ENCODE measurements around the gene XCL2.

DNA sequence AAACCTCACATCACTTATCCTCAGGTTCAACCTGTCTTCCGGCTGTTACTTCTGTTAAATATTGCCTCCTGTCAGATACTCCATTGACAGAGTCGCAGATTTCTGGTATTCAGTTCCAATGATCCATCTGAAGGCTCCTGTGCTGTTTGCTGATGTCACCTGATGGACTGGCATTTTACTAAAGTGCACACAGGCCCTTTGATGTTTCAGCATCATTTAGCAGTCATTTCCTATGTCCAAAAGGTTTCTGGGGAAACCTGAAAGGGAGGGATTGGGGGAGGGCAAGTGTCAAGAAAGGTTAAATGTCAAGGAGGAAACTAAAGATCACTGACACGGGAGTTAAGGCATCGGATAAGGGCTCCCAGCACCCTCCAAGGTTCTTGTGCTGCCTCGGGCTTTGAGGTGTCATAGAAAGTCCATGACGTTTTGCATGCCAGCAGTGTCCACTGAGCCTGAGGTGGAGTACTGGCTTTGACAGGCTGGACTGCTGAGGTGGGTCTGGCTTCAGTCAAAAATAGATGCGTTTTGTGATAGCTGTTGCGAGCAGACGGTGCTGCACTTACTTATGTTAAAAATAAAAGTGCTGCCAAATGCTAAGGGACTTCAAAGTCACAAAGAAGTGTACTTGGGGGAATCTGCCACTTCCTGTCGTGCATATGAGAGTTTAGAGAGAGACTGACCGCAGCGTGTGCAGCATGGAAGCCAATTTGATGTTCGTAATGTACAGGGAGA, 30.8 kb downstream of the XCL2 start:
- TF ChIP-seq, protein P1, sequence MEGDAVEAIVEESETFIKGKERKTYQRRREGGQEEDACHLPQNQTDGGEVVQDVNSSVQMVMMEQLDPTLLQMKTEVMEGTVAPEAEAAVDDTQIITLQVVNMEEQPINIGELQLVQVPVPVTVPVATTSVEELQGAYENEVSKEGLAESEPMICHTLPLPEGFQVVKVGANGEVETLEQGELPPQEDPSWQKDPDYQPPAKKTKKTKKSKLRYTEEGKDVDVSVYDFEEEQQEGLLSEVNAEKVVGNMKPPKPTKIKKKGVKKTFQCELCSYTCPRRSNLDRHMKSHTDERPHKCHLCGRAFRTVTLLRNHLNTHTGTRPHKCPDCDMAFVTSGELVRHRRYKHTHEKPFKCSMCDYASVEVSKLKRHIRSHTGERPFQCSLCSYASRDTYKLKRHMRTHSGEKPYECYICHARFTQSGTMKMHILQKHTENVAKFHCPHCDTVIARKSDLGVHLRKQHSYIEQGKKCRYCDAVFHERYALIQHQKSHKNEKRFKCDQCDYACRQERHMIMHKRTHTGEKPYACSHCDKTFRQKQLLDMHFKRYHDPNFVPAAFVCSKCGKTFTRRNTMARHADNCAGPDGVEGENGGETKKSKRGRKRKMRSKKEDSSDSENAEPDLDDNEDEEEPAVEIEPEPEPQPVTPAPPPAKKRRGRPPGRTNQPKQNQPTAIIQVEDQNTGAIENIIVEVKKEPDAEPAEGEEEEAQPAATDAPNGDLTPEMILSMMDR (IDR thresholded peaks at IDR 0.05) = no peak
- TF ChIP-seq SP1 (CRISPR knock-in tag; conservative IDR thresholded peaks at IDR 0.05) = no peak
- TF ChIP-seq, protein P2, sequence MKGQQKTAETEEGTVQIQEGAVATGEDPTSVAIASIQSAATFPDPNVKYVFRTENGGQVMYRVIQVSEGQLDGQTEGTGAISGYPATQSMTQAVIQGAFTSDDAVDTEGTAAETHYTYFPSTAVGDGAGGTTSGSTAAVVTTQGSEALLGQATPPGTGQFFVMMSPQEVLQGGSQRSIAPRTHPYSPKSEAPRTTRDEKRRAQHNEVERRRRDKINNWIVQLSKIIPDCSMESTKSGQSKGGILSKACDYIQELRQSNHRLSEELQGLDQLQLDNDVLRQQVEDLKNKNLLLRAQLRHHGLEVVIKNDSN (CRISPR knock-in tag; IDR thresholded peaks at IDR 0.05) = no peak
